ENCODE results near the gene MLYCD. TPM values are rescaled to one million over a fixed set of nuclear protein-coding genes. Genes with fewer than 3 reads are reported as not detected.

MLYCD gene
- total RNA-seq, 4 donors from 2014 or later = 9.6 to 15.8 (median 12.3) TPM

GRCh38 chr16:83958846-83959565, 60.1 kb downstream of the MLYCD start:
- Histone ChIP-seq H3K36me3 (peaks cover 54 to 67% (median 58%) of the 10 kb centered on the region in 4 donors), H3K27me3 (no peaks in the 10 kb centered on the region), H3K4me1 (peaks cover 20 to 31% (median 28%) of the 10 kb centered on the region in 4 donors), H3K4me3 (no peak overlapping the region), H3K27ac (replicated peaks in 1 of 4) (no peak overlapping the region), H3K9me3 (no peaks in the 10 kb centered on the region)
- intact Hi-C loops (cut with DNase I) = loop anchor here (10.0 kb wide), 2 partner anchors 134 to 226 kb away; partner anchors contain the start of gene TAF1C
- no peak for DNase-seq (ENCODE audit: extremely low spot score)
- WGBS = 82% methylated on average over 21 of the region's 21 CpGs
- no peak for TF ChIP-seq EP300 (IDR thresholded peaks at IDR 0.05)
- TF ChIP-seq POLR2AphosphoS5 (IDR thresholded peaks at IDR 0.05) = no peak
- TF ChIP-seq POLR2A (IDR thresholded peaks at IDR 0.05; ENCODE audit: low read depth) = no peak
- no peak for TF ChIP-seq CTCF (IDR thresholded peaks at IDR 0.05)

DNA sequence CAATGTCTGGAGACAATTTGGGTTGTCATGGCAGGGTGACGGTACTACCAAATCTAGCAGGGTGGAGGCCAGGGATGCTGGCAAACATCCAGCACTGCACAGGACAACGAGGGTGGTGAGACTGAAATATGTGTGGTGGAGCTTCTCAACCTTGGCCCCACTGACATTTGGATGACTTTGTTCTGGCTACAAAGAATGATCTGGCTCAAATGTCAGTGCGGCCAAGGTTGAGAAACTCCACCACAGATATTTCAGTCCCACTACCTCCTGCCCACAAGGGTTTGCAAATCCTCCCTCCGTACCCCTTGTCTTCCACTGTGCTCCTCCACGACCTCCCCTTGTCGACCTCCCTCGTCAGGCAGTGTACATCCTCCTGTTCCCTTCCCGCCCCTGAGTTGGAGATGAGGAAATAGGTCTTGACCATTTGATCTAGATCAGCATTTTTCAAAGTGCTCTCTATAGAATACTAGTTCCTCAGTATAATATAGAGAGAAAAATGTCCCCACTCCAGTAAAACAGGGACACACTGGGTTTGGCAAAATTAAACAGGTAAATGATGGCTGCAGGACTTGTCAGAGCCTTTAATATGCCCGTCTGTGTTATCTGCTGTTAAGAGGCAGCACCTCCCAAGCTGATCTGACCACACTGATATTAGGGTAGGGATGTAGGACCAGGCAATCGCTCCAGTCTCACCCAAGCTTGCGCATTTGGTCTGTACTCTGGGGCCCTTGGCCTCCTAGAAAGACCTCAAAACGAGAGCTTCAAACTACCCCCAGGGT, 60.9 kb downstream of the MLYCD start:
- TF ChIP-seq POLR2A (IDR thresholded peaks at IDR 0.05; ENCODE audit: low read depth) = no peak
- TF ChIP-seq POLR2AphosphoS5 (IDR thresholded peaks at IDR 0.05) = no peak
- no peak for TF ChIP-seq CTCF (IDR thresholded peaks at IDR 0.05)
- TF ChIP-seq EP300 (IDR thresholded peaks at IDR 0.05) = no peak
- WGBS = 79% methylated on average over 12 of the region's 12 CpGs
- H3K27me3 ChIP-seq = no peaks in the 10 kb centered on the region
- H3K9me3 ChIP-seq = no peaks in the 10 kb centered on the region
- intact Hi-C loops (cut with DNase I) = loop anchor here (5.0 to 10.0 kb wide), 3 partner anchors 135 to 542 kb away; partner anchors contain the start of genes MEAK7 and TAF1C
- H3K36me3 ChIP-seq = peaks cover 55 to 75% (median 65%) of the 10 kb centered on the region in 4 donors
- H3K27ac ChIP-seq (replicated peaks in 1 of 4) = no peak overlapping the region
- DNase-seq (ENCODE audit: extremely low spot score) = no peak
- peaks cover 12 to 23% (median 20%) of the 10 kb centered on the region in 4 donors for H3K4me1 ChIP-seq
- H3K4me3 ChIP-seq = no peak overlapping the region

DNA sequence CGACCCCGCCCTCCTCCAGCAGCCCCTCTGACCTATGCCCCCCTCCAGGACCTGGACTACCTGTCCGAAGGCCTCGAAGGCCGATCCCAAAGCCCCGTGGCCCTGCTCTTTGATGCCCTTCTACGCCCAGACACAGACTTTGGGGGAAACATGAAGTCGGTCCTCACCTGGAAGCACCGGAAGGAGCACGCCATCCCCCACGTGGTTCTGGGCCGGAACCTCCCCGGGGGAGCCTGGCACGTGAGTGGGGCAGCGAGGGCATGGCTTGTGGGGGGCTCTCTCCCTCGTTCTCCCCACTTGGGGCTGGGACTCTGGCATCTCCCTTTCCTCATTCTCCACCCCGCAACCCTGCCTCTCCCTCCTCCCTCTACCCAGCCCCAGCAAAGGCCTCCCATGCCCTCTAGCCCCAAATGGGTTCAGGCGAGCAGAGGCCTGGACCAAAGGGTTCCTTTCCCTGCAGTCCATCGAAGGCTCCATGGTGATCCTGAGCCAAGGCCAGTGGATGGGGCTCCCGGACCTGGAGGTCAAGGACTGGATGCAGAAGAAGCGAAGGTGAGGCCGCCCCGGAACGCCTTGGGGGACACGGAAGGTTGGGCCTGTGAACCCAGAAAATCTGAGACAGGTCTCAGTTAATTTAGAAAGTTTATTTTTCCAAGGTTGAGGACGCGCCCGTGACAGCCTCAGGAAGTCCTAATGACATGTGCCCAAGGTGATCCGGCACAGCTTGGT, 61.8 kb downstream of the MLYCD start:
- no peak for TF ChIP-seq POLR2AphosphoS5 (IDR thresholded peaks at IDR 0.05)
- TF ChIP-seq EP300 (IDR thresholded peaks at IDR 0.05) = no peak
- no peak for TF ChIP-seq CTCF (IDR thresholded peaks at IDR 0.05)
- no peak for TF ChIP-seq POLR2A (IDR thresholded peaks at IDR 0.05; ENCODE audit: low read depth)
- intact Hi-C loops (cut with DNase I) = loop anchor here (5.0 kb wide), 1 partner anchor 542 kb away; the partner anchor contains the start of gene MEAK7
- no peaks in the 10 kb centered on the region for H3K27me3 ChIP-seq
- WGBS = 91% methylated on average over 22 of the region's 29 CpGs
- no peaks in the 10 kb centered on the region for H3K9me3 ChIP-seq
- peaks cover 55 to 84% (median 73%) of the 10 kb centered on the region in 4 donors for H3K36me3 ChIP-seq
- H3K4me1 ChIP-seq = peaks cover 7 to 15% (median 11%) of the 10 kb centered on the region in 4 donors
- no peak overlapping the region for H3K27ac ChIP-seq (replicated peaks in 1 of 4)
- H3K4me3 ChIP-seq = no peak overlapping the region
- DNase-seq (ENCODE audit: extremely low spot score) = no peak

- intact Hi-C loops (cut with DNase I) = loop anchor here (5.0 kb wide), 1 partner anchor 541 kb away; the partner anchor contains the start of gene MEAK7
- no peak for DNase-seq (ENCODE audit: extremely low spot score)
- Histone ChIP-seq H3K27ac (replicated peaks in 1 of 4) (no peak overlapping the region), H3K4me1 (peaks cover 2 to 5% (median 4%) of the 10 kb centered on the region in 4 donors), H3K4me3 (no peak overlapping the region), H3K9me3 (no peaks in the 10 kb centered on the region), H3K27me3 (no peaks in the 10 kb centered on the region), H3K36me3 (peaks cover 55 to 91% (median 80%) of the 10 kb centered on the region in 4 donors)
- 88% methylated on average over 2 of the region's 5 CpGs for WGBS
- TF ChIP-seq POLR2AphosphoS5 (IDR thresholded peaks at IDR 0.05) (no peak), EP300 (IDR thresholded peaks at IDR 0.05) (no peak), POLR2A (IDR thresholded peaks at IDR 0.05; ENCODE audit: low read depth) (no peak), CTCF (IDR thresholded peaks at IDR 0.05) (no peak)
Observed at GRCh38 chr16:83961591-83961990, 62.7 kb downstream of the MLYCD start.

All from esophagus muscularis mucosa (tissue), 4 donors.